Left ventricle myocardium inferior (tissue), 1 donor: ENCODE results near the gene AMDHD1. TPM values are rescaled to one million over a fixed set of nuclear protein-coding genes. Genes with fewer than 3 reads are reported as not detected.

ENCODE experiments used
- DNase-seq: peaks from one replicate; pipeline ENCODE4 v3.0.0-alpha.2; 2020
- H3K27ac ChIP-seq: fragments of 200-600 bp; replicated peaks from 2 replicates; pipeline ENCODE4 v1.8.0; 2021
- H3K27me3 ChIP-seq: fragments of 200-600 bp; 2 replicates; pipeline ENCODE4 v1.8.0; 2021; ENCODE audit warnings: low read depth
- H3K36me3 ChIP-seq: fragments of 200-600 bp; 2 replicates; pipeline ENCODE4 v1.8.0; 2021
- H3K4me1 ChIP-seq: fragments of 200-600 bp; 2 replicates; pipeline ENCODE4 v1.8.0; 2021
- H3K4me3 ChIP-seq: fragments of 200-600 bp; 2 replicates; pipeline ENCODE4 v1.8.0; 2021; ENCODE audit warnings: mild to moderate bottlenecking, moderate library complexity
- H3K9me3 ChIP-seq: fragments of 200-600 bp; replicated peaks from 2 replicates; pipeline ENCODE4 v1.8.0; 2021
- intact Hi-C: fragments of 100-400 bp; cut with micrococcal nuclease; formaldehyde crosslinking; loops from one replicate; pipeline ENCODE4 v1.11.0; 2022
- total RNA-seq: library from RNA; stranded (reverse); fragmentation: NEBNext Ultra II Directional; extraction: Animal tissue kit (Norgen Biotek cat#: 25700); gene quantifications from one replicate; pipeline ENCODE4 v1.2.1, GENCODE V29; 2021
- TF ChIP-seq, protein P1 (sequence below): fragments of 200-600 bp; IDR thresholded peaks from 2 replicates; pipeline ENCODE4 v1.8.0; 2021; ENCODE audit warnings: antibody characterized with exemption, mild to moderate bottlenecking, borderline replicate concordance
- donor health status: DM: no; HTN: yes; CAD: no; lungs with severe emphysema.

AMDHD1 gene
- total RNA-seq, 1 donor from 2014 or later, result 0.47 TPM

DNA sequence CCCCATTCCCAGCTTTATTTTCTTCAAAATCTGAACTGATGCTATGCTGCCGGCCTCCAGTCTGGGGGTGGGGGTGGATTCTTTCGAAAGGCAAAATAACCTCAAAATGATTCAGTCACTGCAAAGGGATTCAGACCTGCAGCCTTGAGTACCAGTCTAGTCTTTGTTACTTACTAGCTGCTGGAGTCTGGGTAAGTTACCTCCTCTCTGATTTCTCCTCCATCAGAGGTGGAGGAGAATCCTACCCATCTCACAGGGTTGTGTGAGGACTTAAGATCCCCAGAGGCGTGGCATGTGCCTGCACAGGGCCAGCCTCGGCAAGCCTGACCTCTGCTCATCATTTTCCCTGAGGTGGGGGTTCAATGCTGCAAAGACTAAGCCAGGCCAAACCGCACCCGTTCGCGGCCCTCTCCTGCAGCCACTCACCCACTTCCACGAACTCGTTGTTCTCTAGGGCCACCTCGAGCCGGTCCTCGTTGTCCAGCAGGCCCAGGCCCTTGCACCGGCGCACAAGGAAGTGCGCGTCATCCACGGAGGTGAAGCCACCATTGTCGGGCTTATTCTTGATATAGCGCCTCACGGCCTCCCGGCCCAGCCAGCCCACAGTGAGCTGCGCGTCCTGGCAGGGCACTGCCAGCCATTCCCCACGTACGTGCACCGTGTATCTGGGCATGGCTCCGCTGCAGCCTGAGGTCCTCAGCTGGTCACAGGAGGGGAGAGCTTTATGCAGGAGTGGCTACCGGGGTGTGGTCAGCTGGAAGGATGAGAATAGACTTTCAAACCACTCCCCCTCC is 52.3 kb downstream of the AMDHD1 start:
- H3K27ac ChIP-seq, result no peak overlapping the region
- TF ChIP-seq, protein P1, sequence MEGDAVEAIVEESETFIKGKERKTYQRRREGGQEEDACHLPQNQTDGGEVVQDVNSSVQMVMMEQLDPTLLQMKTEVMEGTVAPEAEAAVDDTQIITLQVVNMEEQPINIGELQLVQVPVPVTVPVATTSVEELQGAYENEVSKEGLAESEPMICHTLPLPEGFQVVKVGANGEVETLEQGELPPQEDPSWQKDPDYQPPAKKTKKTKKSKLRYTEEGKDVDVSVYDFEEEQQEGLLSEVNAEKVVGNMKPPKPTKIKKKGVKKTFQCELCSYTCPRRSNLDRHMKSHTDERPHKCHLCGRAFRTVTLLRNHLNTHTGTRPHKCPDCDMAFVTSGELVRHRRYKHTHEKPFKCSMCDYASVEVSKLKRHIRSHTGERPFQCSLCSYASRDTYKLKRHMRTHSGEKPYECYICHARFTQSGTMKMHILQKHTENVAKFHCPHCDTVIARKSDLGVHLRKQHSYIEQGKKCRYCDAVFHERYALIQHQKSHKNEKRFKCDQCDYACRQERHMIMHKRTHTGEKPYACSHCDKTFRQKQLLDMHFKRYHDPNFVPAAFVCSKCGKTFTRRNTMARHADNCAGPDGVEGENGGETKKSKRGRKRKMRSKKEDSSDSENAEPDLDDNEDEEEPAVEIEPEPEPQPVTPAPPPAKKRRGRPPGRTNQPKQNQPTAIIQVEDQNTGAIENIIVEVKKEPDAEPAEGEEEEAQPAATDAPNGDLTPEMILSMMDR, result no peak
- intact Hi-C loops, result loop anchor here (5.0 kb wide), 2 partner anchors 78 to 413 kb away; no protein-coding TSS in a partner anchor
- no peaks in the 10 kb centered on the region for H3K4me1 ChIP-seq
- no peak overlapping the region for H3K4me3 ChIP-seq
- DNase-seq, result no peak
- no peaks in the 10 kb centered on the region for H3K9me3 ChIP-seq
- no peaks in the 10 kb centered on the region for H3K27me3 ChIP-seq
- H3K36me3 ChIP-seq, result peaks cover 6% of the 10 kb centered on the region

DNA sequence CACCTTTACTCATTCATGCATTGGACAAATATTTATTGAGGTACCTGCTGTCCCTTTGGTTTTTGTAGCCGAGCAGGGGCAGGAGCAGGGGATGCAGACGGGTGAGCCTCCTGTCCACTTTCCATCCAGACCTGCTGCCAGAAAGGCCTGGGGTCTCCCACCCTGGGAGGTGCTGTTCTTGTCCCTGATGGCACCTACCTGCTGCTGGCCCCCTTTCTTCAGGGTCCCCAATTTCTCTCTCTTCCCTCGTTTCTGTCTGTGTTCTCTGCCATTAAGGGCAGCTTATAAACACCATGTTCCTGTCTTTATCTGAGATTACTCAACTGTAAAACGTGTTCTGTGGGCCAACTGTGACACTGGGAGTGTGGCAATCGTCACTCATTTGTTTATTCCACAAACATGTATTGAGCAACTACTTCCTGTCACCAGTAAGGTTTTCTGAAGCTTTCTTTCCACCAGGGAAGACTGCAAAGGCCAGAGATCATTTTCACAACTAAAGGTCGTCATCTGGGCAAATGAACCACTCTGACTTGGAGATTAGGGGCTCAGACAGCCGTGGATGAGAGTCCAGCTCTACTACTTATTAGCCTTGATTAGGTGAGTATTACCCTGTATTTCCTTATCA is 53.0 kb downstream of the AMDHD1 start, which contains the start of gene HAL:
Gene HAL (minus strand): TSS at position 311 of the 625 bp plus-strand sequence. CDS start 434 bp downstream, outside the sequence.
- TF ChIP-seq, protein P1, result no peak
- intact Hi-C loops, result loop anchor here (5.0 kb wide), 2 partner anchors 79 to 414 kb away; no protein-coding TSS in a partner anchor
- H3K36me3 ChIP-seq, result peaks cover 13% of the 10 kb centered on the region
- H3K27me3 ChIP-seq, result no peaks in the 10 kb centered on the region
- no peaks in the 10 kb centered on the region for H3K4me1 ChIP-seq
- no peak within 1 kb of the TSS for H3K27ac ChIP-seq
- no peak within 1 kb of the TSS for H3K4me3 ChIP-seq
- peak; percentile 22 for DNase-seq
- no peaks in the 10 kb centered on the region for H3K9me3 ChIP-seq

DNA sequence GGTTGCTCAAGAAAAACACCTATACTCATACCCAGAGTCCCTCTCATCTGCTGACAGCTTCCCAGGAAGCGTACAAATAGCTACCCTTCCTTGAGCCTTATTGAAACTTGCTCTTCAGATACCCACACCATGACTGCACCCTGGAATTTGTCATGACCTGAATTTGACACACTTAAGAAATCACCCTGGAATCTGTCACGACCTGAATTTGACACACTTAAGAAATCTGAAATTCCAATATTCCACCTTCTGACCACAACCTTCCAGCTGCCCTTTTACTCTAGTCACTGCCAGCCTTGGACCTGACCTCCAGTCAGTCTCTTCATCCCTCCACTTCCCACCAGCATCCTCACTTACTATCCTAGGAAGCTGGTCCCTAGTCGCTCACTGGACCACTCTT is 54.1 kb downstream of the AMDHD1 start:
- DNase-seq, result no peak
- Histone ChIP-seq H3K4me1 (no peaks in the 10 kb centered on the region), H3K27ac (no peak overlapping the region), H3K4me3 (no peak overlapping the region), H3K27me3 (no peaks in the 10 kb centered on the region), H3K9me3 (no peaks in the 10 kb centered on the region), H3K36me3 (peaks cover 22% of the 10 kb centered on the region)
- TF ChIP-seq, protein P1, result no peak
- intact Hi-C loops, result loop anchor here (5.0 kb wide), 2 partner anchors 80 to 415 kb away; no protein-coding TSS in a partner anchor

DNA sequence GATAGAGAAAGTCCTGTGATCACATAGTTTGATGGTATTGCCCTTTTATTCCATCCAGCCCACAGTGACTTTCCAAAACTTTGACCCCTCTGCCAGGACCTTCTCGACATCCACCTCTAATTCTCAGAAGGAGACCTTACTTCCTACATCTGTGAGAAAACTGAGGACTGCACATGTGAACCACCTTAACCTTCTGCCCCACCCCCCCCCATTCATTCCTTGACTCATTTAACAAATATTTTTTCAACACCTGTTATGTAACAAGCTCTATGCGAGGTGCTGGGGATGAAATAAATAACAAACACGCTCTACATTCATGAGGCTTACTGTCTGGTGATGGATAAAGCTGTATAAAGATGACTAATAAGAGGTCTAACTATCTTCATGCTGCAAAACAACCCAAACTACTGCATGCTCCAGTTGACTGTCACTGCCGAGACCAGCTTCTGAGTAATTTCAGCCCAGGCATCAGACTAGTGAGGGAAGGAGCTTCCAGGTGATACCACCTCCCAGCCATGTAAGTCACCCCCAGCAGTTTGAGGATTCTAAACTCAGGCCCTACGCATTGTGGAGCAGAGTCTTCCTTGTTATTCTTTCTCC is 54.9 kb downstream of the AMDHD1 start:
- H3K27ac ChIP-seq, result no peak overlapping the region
- H3K4me1 ChIP-seq, result no peaks in the 10 kb centered on the region
- TF ChIP-seq, protein P1, result no peak
- peaks cover 30% of the 10 kb centered on the region for H3K36me3 ChIP-seq
- intact Hi-C loops, result loop anchor here (5.0 kb wide), 2 partner anchors 81 to 416 kb away; no protein-coding TSS in a partner anchor
- H3K9me3 ChIP-seq, result no peaks in the 10 kb centered on the region
- H3K27me3 ChIP-seq, result no peaks in the 10 kb centered on the region
- DNase-seq, result no peak
- no peak overlapping the region for H3K4me3 ChIP-seq

DNA sequence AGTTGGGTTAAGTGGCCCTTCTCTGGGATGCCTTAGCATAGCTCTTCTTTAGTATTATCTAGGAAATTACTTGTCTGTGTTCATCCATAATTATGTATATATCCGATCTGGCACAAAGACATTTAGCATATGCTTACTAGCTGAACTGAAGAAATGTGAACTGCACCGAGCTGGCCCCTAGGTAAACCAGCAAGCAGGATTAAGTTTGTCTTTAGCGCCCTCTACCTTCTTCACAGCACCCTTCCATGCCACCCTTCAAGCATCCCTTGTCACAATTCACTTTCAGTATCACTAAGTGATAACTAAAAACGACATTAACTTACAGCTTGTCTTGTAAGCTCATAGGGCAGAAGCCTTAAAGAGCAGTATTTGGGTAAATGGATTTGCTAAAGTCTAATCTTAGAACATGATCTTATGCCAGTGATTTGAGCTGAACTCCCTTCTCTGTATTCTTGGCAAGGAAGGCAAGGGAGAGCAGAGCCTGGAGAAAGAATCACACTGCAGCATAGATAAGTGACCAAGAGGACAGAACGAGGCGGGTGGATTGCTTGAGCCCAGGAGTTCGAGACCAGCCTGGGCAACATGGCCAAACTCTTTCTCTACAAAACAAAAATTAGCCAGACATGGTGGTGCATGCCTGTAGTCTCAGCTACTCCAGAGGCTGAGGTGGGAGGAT is 55.6 kb downstream of the AMDHD1 start:
- no peak overlapping the region for H3K27ac ChIP-seq
- TF ChIP-seq, protein P1, result peak; percentile 81
- no peak for DNase-seq
- no peaks in the 10 kb centered on the region for H3K4me1 ChIP-seq
- no peaks in the 10 kb centered on the region for H3K27me3 ChIP-seq
- no peak overlapping the region for H3K4me3 ChIP-seq
- H3K36me3 ChIP-seq, result peaks cover 37% of the 10 kb centered on the region
- intact Hi-C loops, result loop anchor here (5.0 kb wide), 2 partner anchors 81 to 416 kb away; no protein-coding TSS in a partner anchor
- no peaks in the 10 kb centered on the region for H3K9me3 ChIP-seq
